Measurements from ENCODE around the gene ZSCAN20. TPM values are rescaled to one million over a fixed set of nuclear protein-coding genes. Genes with fewer than 3 reads are reported as not detected.

Gene ZSCAN20
- total RNA-seq = 15.0 TPM

GRCh38 chr1:33472269-33472980 lies at the start of gene ZSCAN20:
Gene ZSCAN20 (plus strand): TSS chr1:33472645. CDS start chr1:33479289, 6,644 bp downstream.

GRCh38 chr1:33430692-33431593 lies 41.5 kb upstream of the ZSCAN20 start, which contains the start of gene PHC2:
Gene PHC2 (minus strand): TSS chr1:33431095. CDS start chr1:33375539, 55,556 bp downstream.

Other genes with a start within 250 kb of the ZSCAN20 start
- 23.5 TPM for gene ZNF362, start 216.2 kb upstream of the ZSCAN20 start, total RNA-seq
- gene A3GALT2, start 151.5 kb upstream of the ZSCAN20 start, total RNA-seq = not detected
- 59.8 TPM for gene PHC2, start 41.5 kb upstream of the ZSCAN20 start, total RNA-seq

Data from parietal lobe (tissue), 1 donor.